Neural cell (in vitro differentiated cells): Measurements from ENCODE around the gene PTPRN2. TPM values are rescaled to one million over a fixed set of nuclear protein-coding genes. Genes with fewer than 3 reads are reported as not detected.

ENCODE experiments used
- H2AFZ ChIP-seq: fragments of 200-600, 300-800 bp; sonication (generic), shearing (Covaris generic); 2 replicates; pipeline ENCODE4 v1.6.0; 2014; ENCODE audit warnings: low read depth, mild to moderate bottlenecking, antibody characterized with exemption, low read length, moderate library complexity
- H3F3A ChIP-seq: fragments of 200-600 bp; shearing (Covaris generic); 2 replicates; pipeline ENCODE4 v1.6.1; 2016; ENCODE audit warnings: mild to moderate bottlenecking, moderate library complexity, mixed read lengths, antibody characterized with exemption, low read length; ENCODE audit not compliant: insufficient read depth, poor library complexity, severe bottlenecking
- H3K27ac ChIP-seq: fragments of 200-600, 300-800 bp; sonication (generic), shearing (Covaris generic); 2 replicates; pipeline ENCODE4 v1.5.1; 2014; ENCODE audit warnings: mild to moderate bottlenecking, low read length, moderate library complexity
- H3K27me3 ChIP-seq: fragments of 300-800, 200-600 bp; sonication (generic), shearing (Covaris generic); 2 replicates; pipeline ENCODE4 v1.6.0; 2014; ENCODE audit warnings: mild to moderate bottlenecking, low read depth, low read length, moderate library complexity; ENCODE audit not compliant: insufficient read depth
- H3K36me3 ChIP-seq: fragments of 300-800, 200-600 bp; sonication (generic), shearing (Covaris generic); 2 replicates; pipeline ENCODE4 v1.5.1; 2014; ENCODE audit warnings: mild to moderate bottlenecking, antibody characterized with exemption, low read length, moderate library complexity; ENCODE audit not compliant: insufficient read depth
- H3K4me2 ChIP-seq: fragments of 300-800, 200-600 bp; sonication (generic), shearing (Covaris generic); 2 replicates; pipeline ENCODE4 v1.6.0; 2014; ENCODE audit warnings: mild to moderate bottlenecking, low read length
- H3K4me3 ChIP-seq: fragments of 300-800, 200-600 bp; sonication (generic), shearing (Covaris generic); 2 replicates; pipeline ENCODE4 v1.5.1; 2014; ENCODE audit warnings: mild to moderate bottlenecking, low read length, moderate library complexity
- H3K79me2 ChIP-seq: fragments of 200-600 bp; shearing (Covaris generic); replicated peaks from 2 replicates; pipeline ENCODE4 v1.6.0; 2014; ENCODE audit warnings: mild to moderate bottlenecking, low read length, moderate library complexity; ENCODE audit not compliant: insufficient read depth
- H3K9ac ChIP-seq: fragments of 300-800, 200-600 bp; sonication (generic), shearing (Covaris generic); 2 replicates; pipeline ENCODE4 v1.6.1; 2016; ENCODE audit warnings: mild to moderate bottlenecking, low read length, mixed read lengths
- H3K9me2 ChIP-seq: fragments of 200-600 bp; shearing (Covaris generic); 2 replicates; pipeline ENCODE4 v1.6.1; 2016; ENCODE audit warnings: mild to moderate bottlenecking, low read length, mixed read lengths; ENCODE audit not compliant: insufficient read depth
- H3K9me3 ChIP-seq: fragments of 200-600, 300-800 bp; sonication (generic), shearing (Covaris generic); 2 replicates; pipeline ENCODE4 v1.6.1; 2016; ENCODE audit warnings: mild to moderate bottlenecking, mixed run types, low read length, moderate library complexity, mixed read lengths
- H4K20me1 ChIP-seq: fragments of 200-600 bp; shearing (Covaris generic); 2 replicates; pipeline ENCODE4 v1.6.1; 2016; ENCODE audit warnings: mild to moderate bottlenecking, mixed run types; ENCODE audit not compliant: insufficient read depth
- EP300 ChIP-seq: fragments of 450-650 bp; conservative IDR thresholded peaks from 2 replicates; pipeline ENCODE4 v1.6.1; 2014; ENCODE audit warnings: antibody characterized with exemption, mild to moderate bottlenecking, moderate library complexity; ENCODE audit not compliant: poor library complexity, severe bottlenecking
- EZH2 ChIP-seq: fragments of 200-600, 300-800 bp; shearing (Covaris generic), sonication (generic); IDR thresholded peaks from 2 replicates; pipeline ENCODE4 v1.6.1; 2014; ENCODE audit warnings: antibody characterized with exemption, low read length, borderline replicate concordance, mild to moderate bottlenecking; ENCODE audit not compliant: insufficient read depth, poor library complexity, severe bottlenecking
- MXI1 ChIP-seq: fragments of 450-650 bp; conservative IDR thresholded peaks from 2 replicates; pipeline ENCODE4 v1.6.1; 2014; ENCODE audit warnings: antibody characterized with exemption, mild to moderate bottlenecking; ENCODE audit not compliant: poor library complexity, severe bottlenecking
- POLR2AphosphoS5 ChIP-seq: IDR thresholded peaks from 2 replicates; pipeline ENCODE4 v1.6.1; 2012
- RAD21 ChIP-seq: fragments of 450-650 bp; conservative IDR thresholded peaks from 2 replicates; pipeline ENCODE4 v1.6.1; 2014; ENCODE audit warnings: antibody characterized with exemption, mild to moderate bottlenecking, moderate library complexity
- SMC3 ChIP-seq: fragments of 450-650 bp; conservative IDR thresholded peaks from 2 replicates; pipeline ENCODE4 v1.6.1; 2014; ENCODE audit warnings: antibody characterized with exemption, mild to moderate bottlenecking, moderate library complexity; ENCODE audit not compliant: poor library complexity
- TAF1 ChIP-seq: IDR thresholded peaks from 2 replicates; pipeline ENCODE4 v1.6.1; 2012; ENCODE audit warnings: low read depth
- polyA plus RNA-seq: library from polyadenylated mRNA; depleted of rRNA; stranded (reverse); fragments of >200 nt; gene quantifications from 2 replicates; pipeline ENCODE4 v1.2.3, GENCODE V29; 2014
- TF ChIP-seq, protein P1 (sequence below): IDR thresholded peaks from 2 replicates; pipeline ENCODE4 v1.6.1; 2012; ENCODE audit warnings: borderline replicate concordance
- TF ChIP-seq, protein P2 (sequence below): fragments of 450-650 bp; IDR thresholded peaks from 2 replicates; pipeline ENCODE4 v1.5.1; 2014; ENCODE audit warnings: antibody characterized with exemption, mild to moderate bottlenecking, moderate library complexity; ENCODE audit not compliant: poor library complexity, severe bottlenecking

PTPRN2 gene
- polyA plus RNA-seq, 1 donor from 2014 or later: 31.0 TPM

DNA sequence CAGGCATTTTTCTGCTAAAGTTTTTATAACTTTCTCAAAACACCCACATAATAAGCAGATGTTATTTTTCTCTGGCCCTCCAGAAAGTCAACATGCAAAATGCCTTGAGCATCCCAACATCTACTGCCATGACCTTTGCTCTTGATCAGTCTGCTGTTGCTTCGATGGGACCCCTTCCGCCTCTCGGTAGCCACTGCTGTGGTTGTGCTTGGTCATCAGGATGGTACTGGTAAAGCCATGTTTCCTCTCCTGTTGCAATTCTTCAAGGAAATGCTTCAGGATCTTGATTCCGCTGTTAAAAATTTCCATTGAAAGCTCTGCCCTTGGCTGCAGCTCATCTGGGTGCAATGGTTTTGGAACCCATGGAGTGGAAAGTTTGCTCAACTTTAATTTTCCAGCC lies 717.8 kb downstream of the PTPRN2 start:
- TF ChIP-seq EZH2 (no peak), TAF1 (no peak), EP300 (no peak), RAD21 (no peak), MXI1 (no peak), SMC3 (no peak), POLR2AphosphoS5 (no peak)
- TF ChIP-seq, protein P1, sequence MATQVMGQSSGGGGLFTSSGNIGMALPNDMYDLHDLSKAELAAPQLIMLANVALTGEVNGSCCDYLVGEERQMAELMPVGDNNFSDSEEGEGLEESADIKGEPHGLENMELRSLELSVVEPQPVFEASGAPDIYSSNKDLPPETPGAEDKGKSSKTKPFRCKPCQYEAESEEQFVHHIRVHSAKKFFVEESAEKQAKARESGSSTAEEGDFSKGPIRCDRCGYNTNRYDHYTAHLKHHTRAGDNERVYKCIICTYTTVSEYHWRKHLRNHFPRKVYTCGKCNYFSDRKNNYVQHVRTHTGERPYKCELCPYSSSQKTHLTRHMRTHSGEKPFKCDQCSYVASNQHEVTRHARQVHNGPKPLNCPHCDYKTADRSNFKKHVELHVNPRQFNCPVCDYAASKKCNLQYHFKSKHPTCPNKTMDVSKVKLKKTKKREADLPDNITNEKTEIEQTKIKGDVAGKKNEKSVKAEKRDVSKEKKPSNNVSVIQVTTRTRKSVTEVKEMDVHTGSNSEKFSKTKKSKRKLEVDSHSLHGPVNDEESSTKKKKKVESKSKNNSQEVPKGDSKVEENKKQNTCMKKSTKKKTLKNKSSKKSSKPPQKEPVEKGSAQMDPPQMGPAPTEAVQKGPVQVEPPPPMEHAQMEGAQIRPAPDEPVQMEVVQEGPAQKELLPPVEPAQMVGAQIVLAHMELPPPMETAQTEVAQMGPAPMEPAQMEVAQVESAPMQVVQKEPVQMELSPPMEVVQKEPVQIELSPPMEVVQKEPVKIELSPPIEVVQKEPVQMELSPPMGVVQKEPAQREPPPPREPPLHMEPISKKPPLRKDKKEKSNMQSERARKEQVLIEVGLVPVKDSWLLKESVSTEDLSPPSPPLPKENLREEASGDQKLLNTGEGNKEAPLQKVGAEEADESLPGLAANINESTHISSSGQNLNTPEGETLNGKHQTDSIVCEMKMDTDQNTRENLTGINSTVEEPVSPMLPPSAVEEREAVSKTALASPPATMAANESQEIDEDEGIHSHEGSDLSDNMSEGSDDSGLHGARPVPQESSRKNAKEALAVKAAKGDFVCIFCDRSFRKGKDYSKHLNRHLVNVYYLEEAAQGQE: no peak
- TF ChIP-seq, protein P2, sequence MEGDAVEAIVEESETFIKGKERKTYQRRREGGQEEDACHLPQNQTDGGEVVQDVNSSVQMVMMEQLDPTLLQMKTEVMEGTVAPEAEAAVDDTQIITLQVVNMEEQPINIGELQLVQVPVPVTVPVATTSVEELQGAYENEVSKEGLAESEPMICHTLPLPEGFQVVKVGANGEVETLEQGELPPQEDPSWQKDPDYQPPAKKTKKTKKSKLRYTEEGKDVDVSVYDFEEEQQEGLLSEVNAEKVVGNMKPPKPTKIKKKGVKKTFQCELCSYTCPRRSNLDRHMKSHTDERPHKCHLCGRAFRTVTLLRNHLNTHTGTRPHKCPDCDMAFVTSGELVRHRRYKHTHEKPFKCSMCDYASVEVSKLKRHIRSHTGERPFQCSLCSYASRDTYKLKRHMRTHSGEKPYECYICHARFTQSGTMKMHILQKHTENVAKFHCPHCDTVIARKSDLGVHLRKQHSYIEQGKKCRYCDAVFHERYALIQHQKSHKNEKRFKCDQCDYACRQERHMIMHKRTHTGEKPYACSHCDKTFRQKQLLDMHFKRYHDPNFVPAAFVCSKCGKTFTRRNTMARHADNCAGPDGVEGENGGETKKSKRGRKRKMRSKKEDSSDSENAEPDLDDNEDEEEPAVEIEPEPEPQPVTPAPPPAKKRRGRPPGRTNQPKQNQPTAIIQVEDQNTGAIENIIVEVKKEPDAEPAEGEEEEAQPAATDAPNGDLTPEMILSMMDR: no peak
- H3K36me3 ChIP-seq: no peaks in the 10 kb centered on the region
- no peaks in the 10 kb centered on the region for H3K9me2 ChIP-seq
- H3K27me3 ChIP-seq: no peaks in the 10 kb centered on the region
- H3K79me2 ChIP-seq: no peaks in the 10 kb centered on the region
- H4K20me1 ChIP-seq: no peaks in the 10 kb centered on the region
- peaks cover 8% of the 10 kb centered on the region for H3K9me3 ChIP-seq
- H3K4me3 ChIP-seq: no peak overlapping the region
- H2AFZ ChIP-seq: no peak overlapping the region
- no peak overlapping the region for H3K27ac ChIP-seq
- no peak overlapping the region for H3K9ac ChIP-seq
- no peak overlapping the region for H3K4me2 ChIP-seq
- H3F3A ChIP-seq: no peaks in the 10 kb centered on the region

DNA sequence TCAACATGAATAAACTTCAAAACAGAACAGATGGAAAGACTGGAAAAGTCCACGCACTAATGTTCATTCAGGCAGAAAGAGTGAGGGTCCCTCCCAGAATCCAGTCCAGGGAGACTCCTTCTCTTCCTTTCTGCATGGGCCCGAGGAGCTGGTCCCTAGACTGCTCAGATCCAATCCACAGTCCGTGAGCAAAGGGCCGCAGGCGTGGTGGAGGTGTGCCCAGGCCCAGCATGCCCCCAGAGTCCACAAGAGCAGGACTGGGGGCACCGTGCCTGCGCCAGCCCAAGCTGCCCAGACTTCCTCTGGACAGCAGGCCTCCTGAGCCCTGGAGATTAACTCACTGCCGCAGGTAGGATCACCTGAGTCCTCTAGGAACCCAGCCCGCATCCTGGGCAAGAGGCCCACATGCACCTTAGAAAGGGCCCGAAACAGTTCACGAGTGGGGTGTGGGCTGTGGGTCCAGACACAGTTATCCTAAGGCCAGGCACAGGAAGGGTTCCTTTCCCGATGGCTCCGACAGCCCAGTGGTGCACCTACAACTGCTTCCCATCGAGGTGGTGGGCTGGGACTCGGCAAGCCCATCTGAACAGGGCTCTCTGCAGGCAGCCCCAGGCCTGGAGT lies 719.8 kb downstream of the PTPRN2 start:
- Histone ChIP-seq H3K9me2 (no peaks in the 10 kb centered on the region), H3K27ac (no peak overlapping the region), H3K4me2 (no peak overlapping the region), H3K9ac (no peak overlapping the region), H3K9me3 (peaks cover 8% of the 10 kb centered on the region), H3K4me3 (no peak overlapping the region), H3K36me3 (no peaks in the 10 kb centered on the region), H3F3A (no peaks in the 10 kb centered on the region), H4K20me1 (no peaks in the 10 kb centered on the region), H3K79me2 (no peaks in the 10 kb centered on the region), H3K27me3 (no peaks in the 10 kb centered on the region), H2AFZ (no peak overlapping the region)
- no peak for TF ChIP-seq EP300
- TF ChIP-seq RAD21: no peak
- TF ChIP-seq, protein P2: no peak
- TF ChIP-seq MXI1: no peak
- no peak for TF ChIP-seq TAF1
- TF ChIP-seq EZH2: no peak
- no peak for TF ChIP-seq SMC3
- TF ChIP-seq, protein P1: no peak
